Activated CD8-positive, alpha-beta T cell treated with anti-CD3 and anti-CD28 coated beads for 36 hours (primary cell): ENCODE results near the gene AGPAT2. TPM values are rescaled to one million over a fixed set of nuclear protein-coding genes. Genes with fewer than 3 reads are reported as not detected.

Experiments used
- ATAC-seq: fragments of 200-7000 bp; cut with Tn5 transposase; one replicate; pipeline ENCODE4 v1.10.0; 2021; ENCODE audit warnings: mild to moderate bottlenecking, moderate library complexity
- CTCF ChIA-PET: fragments of 350-600 bp; sonication (Branson Sonifier 250); formaldehyde crosslinking; loops from one replicate; lab custom pipeline; 2021; ENCODE audit warnings: antibody characterized with exemption; lab: Charles Lee
- POLR2A ChIA-PET: fragments of 350-600 bp; sonication (Branson Sonifier 250); formaldehyde crosslinking; loops from one replicate; lab custom pipeline; 2021; ENCODE audit warnings: antibody characterized with exemption; lab: Charles Lee
- DNase-seq: peaks from one replicate; pipeline ENCODE4 v3.0.0-alpha.2; 2020
- H3K27ac Mint-ChIP-seq: one replicate; pipeline ENCODE4 v1.8.0; 2021; ENCODE audit warnings: mild to moderate bottlenecking, mixed read lengths
- H3K27me3 Mint-ChIP-seq: one replicate; pipeline ENCODE4 v1.8.0; 2021; ENCODE audit warnings: mixed read lengths
- H3K36me3 Mint-ChIP-seq: one replicate; pipeline ENCODE4 v1.8.0; 2021; ENCODE audit warnings: low read depth, mixed read lengths
- H3K4me1 Mint-ChIP-seq: one replicate; pipeline ENCODE4 v1.8.0; 2021; ENCODE audit warnings: low read depth, mixed read lengths
- H3K4me3 Mint-ChIP-seq: one replicate; pipeline ENCODE4 v1.8.0; 2021; ENCODE audit warnings: mild to moderate bottlenecking, moderate library complexity, mixed read lengths
- H3K9me3 Mint-ChIP-seq: one replicate; pipeline ENCODE4 v1.8.0; 2021; ENCODE audit warnings: mixed read lengths
- intact Hi-C: fragments of 100-400 bp; cut with micrococcal nuclease; formaldehyde crosslinking; loops from one replicate; pipeline ENCODE4 v1.10.0; 2022
- total RNA-seq, 2 experiments: library from RNA; stranded (reverse); gene quantifications; one replicate each; pipeline ENCODE4 v1.2.3, GENCODE V29; 2021
- TF ChIP-seq, protein P1 (sequence below): fragments of 200-600 bp; IDR thresholded peaks from one replicate; pipeline ENCODE4 v1.8.0; 2022; ENCODE audit warnings: antibody characterized with exemption, mild to moderate bottlenecking

AGPAT2 gene
- total RNA-seq, 2 experiments from 2014 or later: 11.3 to 11.8 TPM

DNA sequence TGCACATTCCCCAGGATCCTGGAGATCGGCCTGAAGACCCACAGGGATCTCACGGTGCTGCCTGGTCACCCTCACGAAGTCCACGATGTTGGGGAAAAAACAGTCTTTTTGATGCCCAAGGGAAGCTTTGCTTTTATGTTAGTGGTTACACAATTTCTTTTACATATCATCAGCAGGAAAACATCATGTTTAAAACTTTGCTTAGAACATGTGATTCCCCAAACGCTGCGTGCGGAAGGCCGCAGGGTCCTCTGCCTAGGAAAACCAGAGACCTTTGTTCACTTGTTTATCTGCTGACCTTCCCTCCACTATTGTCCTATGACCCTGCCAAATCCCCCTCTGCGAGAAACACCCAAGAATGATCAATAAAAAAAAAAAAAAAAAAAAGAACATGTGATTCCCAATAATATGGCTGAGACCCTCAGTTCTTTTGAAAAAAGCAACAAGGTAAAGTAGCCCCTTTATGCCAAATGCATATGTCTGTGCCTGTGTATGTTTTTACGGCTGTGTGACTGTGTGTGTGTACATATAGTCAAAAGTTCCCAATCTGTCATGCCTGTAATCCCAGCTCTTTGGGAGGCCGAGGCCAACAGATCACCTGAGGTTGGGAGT lies 11.5 kb upstream of the AGPAT2 start:
- TF ChIP-seq, protein P1, sequence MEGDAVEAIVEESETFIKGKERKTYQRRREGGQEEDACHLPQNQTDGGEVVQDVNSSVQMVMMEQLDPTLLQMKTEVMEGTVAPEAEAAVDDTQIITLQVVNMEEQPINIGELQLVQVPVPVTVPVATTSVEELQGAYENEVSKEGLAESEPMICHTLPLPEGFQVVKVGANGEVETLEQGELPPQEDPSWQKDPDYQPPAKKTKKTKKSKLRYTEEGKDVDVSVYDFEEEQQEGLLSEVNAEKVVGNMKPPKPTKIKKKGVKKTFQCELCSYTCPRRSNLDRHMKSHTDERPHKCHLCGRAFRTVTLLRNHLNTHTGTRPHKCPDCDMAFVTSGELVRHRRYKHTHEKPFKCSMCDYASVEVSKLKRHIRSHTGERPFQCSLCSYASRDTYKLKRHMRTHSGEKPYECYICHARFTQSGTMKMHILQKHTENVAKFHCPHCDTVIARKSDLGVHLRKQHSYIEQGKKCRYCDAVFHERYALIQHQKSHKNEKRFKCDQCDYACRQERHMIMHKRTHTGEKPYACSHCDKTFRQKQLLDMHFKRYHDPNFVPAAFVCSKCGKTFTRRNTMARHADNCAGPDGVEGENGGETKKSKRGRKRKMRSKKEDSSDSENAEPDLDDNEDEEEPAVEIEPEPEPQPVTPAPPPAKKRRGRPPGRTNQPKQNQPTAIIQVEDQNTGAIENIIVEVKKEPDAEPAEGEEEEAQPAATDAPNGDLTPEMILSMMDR: no peak
- CTCF ChIA-PET: interaction anchor here (1.3 kb wide), 1 partner anchor 29 kb away, joined by 3 read pairs; no protein-coding TSS in a partner anchor
- no peak for ATAC-seq

DNA sequence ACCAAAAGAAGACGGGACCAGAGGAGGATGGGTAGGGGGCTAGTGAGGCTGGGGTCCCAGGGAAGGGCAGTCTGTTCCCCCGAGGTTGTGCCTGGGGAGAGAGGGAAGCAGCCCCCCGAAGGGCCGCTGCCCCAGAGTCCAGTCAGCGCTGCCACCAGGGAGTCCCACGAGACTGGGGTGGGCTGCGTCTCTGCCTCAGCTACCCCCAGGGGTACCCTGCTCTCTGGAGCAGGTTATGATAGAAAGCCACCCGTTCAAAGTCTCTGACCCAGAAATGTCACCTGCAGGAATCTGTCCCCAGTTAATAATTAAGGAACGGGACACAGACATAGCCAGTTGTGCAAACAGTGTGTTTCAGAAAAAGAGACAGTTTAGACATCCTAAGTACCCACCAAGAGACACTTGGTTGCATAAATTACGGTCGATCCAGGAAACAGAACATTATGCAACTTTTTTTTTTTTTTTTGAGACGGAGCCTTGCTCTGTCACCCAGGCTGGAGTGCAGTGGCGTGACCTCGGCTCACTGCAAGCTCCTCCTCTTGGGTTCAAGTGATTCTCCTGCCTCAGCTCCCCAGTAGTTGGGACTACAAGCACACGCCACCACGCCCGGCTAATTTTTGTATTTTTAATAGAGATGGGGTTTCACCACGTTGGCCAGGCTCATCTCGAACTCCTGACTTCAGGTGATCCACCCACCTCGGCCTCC lies 10.7 kb upstream of the AGPAT2 start:
- Mint-ChIP-seq H3K27ac (no peak overlapping the region), H3K9me3 (no peaks in the 10 kb centered on the region), H3K27me3 (peaks cover 14% of the 10 kb centered on the region), H3K36me3 (no peaks in the 10 kb centered on the region), H3K4me3 (no peak overlapping the region), H3K4me1 (peaks cover 24% of the 10 kb centered on the region)
- no peak for DNase-seq
- ChIA-PET POLR2A (interaction anchor here (0.5 to 7.6 kb wide), 3 partner anchors 26 to 115 kb away, joined by 3 to 44 read pairs (median 3); no protein-coding TSS in a partner anchor), CTCF (interaction anchor here (1.3 kb wide), 1 partner anchor 27 kb away, joined by 3 read pairs; no protein-coding TSS in a partner anchor)
- no peak for ATAC-seq
- intact Hi-C loops: no loop called here
- TF ChIP-seq, protein P1: no peak

More for the DNA sequence above, 11.5 kb upstream of the AGPAT2 start:
- no peak overlapping the region for H3K4me3 Mint-ChIP-seq
- peaks cover 26% of the 10 kb centered on the region for H3K4me1 Mint-ChIP-seq
- H3K9me3 Mint-ChIP-seq: no peaks in the 10 kb centered on the region
- POLR2A ChIA-PET: interaction anchor here (2.7 to 7.6 kb wide), 2 partner anchors 11 to 29 kb away, joined by 10 to 44 read pairs; partner anchors contain the start of gene AGPAT2
- H3K27me3 Mint-ChIP-seq: peaks cover 16% of the 10 kb centered on the region
- no peak for DNase-seq
- intact Hi-C loops: no loop called here
- no peaks in the 10 kb centered on the region for H3K36me3 Mint-ChIP-seq
- no peak overlapping the region for H3K27ac Mint-ChIP-seq

GRCh38 chr9:136697146-136697820 lies 10.0 kb upstream of the AGPAT2 start:
- TF ChIP-seq, protein P1: no peak
- Mint-ChIP-seq H3K4me1 (peaks cover 23% of the 10 kb centered on the region), H3K4me3 (no peak overlapping the region), H3K36me3 (no peaks in the 10 kb centered on the region), H3K9me3 (no peaks in the 10 kb centered on the region), H3K27me3 (peaks cover 13% of the 10 kb centered on the region), H3K27ac (no peak overlapping the region)
- DNase-seq (no peak), ATAC-seq (no peak)
- ChIA-PET CTCF (interaction anchor here (1.3 kb wide), 1 partner anchor 26 kb away, joined by 3 read pairs; no protein-coding TSS in a partner anchor), POLR2A (interaction anchor here (1.6 to 7.6 kb wide), 2 partner anchors 26 to 31 kb away, joined by 3 to 44 read pairs; no protein-coding TSS in a partner anchor)
- intact Hi-C loops: no loop called here

DNA sequence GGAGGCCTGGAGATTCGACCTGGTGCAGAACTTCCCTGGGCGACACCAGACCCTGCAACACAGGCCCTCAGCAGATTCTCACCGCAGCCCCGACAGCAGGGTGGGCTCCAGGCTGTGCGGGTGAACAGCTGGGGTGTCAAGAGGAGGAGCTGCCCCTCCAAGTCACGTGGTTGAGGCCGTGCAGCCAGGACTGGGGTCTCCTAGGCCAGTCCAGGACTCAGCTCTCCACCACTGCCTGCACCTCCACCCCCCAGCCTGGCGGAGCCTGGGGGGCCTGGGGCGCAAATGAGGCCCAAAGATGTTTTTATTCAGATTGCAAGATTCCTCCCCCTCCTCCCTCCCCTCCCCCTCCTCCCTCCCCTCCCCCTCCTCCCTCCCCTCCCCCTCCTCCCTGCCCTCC lies 9.2 kb upstream of the AGPAT2 start:
- POLR2A ChIA-PET: interaction anchor here (7.6 kb wide), 1 partner anchor 31 kb away, joined by 44 read pairs; no protein-coding TSS in a partner anchor
- H3K4me3 Mint-ChIP-seq: no peak overlapping the region
- ATAC-seq: no peak
- no peaks in the 10 kb centered on the region for H3K36me3 Mint-ChIP-seq
- peaks cover 11% of the 10 kb centered on the region for H3K27me3 Mint-ChIP-seq
- DNase-seq: no peak
- CTCF ChIA-PET: interaction anchor here (1.3 kb wide), 1 partner anchor 10 kb away, joined by 3 read pairs; no protein-coding TSS in a partner anchor
- TF ChIP-seq, protein P1: no peak
- H3K27ac Mint-ChIP-seq: no peak overlapping the region
- H3K4me1 Mint-ChIP-seq: peaks cover 16% of the 10 kb centered on the region
- no peaks in the 10 kb centered on the region for H3K9me3 Mint-ChIP-seq
- intact Hi-C loops: no loop called here
